ENCODE results near the gene ZNF695.

ZNF695 gene

DNA sequence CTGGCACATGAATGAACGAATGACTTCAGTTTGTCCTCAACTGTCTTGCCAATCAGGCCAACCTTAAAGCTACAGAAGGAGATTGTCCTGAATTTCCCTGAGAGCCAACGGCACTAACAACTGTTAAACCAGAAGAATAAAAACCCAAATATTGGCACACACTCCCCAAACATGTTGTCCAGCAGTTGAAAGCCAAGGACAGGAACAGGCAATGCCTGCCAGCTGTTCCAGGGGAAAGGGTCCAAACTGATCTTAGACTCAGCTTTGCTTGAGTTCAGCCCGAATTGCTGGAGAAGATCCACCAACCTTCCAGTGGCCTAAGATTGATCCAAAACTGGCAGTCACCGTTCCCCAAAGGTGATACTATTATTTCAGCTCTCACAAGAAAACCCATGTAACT is 53.7 kb downstream of the ZNF695 start:
- DNase-seq: no peak

DNA sequence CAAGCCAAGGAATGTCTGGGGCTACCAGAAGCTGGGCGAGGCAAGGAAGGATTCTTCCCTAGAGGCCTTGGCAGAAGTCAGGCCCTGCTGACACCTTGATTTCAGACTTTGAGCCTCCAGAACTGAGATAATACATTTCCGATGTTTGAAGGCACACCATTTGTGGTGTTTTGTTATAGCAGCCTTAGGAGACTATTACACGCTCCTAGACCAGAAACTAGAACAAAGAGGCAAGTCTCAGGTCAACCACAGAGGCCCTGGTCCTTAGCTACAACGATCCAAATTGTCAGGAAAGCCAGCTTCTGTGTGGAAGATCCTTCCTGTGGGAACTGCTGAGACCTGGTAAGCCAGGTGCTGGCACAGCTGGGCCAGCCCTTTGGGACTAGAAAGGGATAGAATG is 56.4 kb downstream of the ZNF695 start:
- no peak for DNase-seq

DNA sequence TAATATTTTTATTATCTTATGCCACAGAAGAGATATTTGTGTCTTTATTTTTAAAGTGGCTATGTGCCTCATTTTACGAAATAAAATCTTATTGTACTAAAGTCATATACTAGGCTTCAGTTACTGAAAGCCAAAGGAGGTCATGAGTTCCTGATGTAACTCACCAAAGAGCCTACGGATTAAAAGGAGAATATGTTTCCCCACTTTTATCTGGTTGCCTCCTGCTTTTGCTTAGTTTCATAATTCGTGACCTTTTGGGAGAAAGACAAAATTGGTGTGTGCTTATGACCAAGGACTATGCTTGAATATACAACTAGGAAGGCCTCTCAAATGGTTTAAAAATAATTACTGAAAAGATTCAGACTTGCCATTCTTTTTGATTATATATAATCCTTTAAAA is 57.9 kb downstream of the ZNF695 start:
- DNase-seq: no peak

DNA sequence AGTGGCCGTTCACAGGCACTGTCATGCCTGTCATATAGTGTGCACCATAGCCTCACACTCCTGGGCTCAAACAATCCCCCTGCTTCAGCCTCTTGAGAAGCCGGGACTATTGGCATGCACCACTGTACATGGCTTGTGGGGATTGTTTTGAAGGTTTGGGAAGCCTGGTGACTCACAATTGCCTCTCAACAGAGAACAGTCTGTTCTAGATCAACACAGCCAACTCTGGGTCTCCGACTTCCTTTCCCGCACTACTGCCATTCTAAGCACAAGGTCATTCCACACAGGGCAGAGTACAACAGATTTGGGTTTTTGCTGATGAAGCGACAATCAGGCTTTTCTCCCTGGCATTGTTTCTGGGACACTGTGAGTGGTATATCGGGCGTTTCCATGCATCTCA is 60.6 kb downstream of the ZNF695 start:
- DNase-seq: no peak

DNA sequence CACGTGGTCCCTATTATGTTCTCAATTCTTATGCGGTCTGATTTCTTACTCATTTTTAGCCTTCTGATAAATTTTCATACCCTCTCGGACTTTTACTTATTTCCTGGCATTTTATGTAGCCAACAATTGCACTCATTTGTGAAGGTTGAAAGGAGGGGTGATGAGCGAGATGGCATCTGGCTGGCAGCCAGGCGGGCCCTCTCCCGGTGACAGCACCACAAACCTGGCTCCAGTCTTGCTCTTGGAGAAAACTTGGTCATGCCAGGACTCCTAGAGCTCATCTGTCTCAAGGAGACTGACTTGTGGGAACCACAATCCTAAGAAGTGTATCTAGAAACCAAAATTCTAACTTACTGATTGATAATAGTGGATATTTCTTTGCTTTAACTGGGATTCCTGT is 61.5 kb downstream of the ZNF695 start:
- no peak for DNase-seq
